ENCODE measurements around the gene CWC27. TPM values are rescaled to one million over a fixed set of nuclear protein-coding genes. Genes with fewer than 3 reads are reported as not detected.

Gene CWC27
- total and polyA plus RNA-seq, 2 of the 13 experiments (the other 11 are each of a cell fraction or from before 2014, with no cell fraction given), result 21.1 to 25.7 TPM

DNA sequence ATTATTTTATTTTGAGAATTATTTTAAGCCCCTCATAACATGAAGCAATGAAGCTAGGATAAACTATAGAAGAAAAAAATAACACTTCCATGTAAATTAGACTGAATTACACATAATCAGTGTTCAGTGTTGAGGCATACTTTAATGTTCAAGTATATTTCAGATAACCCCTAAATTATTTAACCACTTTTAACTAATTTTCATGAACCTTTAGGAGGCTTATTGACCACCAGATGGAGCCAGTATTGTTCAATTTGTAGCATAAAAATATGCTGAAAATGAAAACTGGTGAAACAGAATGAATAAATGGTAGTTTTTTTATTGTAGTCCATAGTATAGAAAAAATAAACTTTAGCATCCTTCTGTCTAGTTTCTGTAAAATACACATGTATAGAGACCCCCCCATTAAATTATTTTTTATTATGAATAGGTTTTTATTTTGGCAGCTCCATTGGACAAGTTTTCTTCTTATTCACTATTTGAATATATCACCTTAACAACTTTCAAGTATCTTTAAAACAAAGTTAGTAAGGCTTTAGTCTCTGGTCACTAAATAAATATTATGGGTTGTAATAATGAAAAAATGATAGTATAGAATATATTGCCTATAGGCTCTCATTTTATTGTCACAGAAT lies 190.1 kb downstream of the CWC27 start (continued):
- TF ChIP-seq, protein P1, sequence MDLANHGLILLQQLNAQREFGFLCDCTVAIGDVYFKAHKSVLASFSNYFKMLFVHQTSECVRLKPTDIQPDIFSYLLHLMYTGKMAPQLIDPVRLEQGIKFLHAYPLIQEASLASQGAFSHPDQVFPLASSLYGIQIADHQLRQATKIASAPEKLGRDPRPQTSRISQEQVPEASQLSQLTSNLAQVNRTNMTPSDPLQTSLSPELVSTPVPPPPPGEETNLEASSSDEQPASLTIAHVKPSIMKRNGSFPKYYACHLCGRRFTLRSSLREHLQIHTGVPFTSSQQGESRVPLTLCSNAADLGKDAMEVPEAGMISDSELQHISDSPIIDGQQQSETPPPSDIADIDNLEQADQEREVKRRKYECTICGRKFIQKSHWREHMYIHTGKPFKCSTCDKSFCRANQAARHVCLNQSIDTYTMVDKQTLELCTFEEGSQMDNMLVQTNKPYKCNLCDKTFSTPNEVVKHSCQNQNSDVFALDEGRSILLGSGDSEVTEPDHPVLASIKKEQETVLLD (CRISPR knock-in tag; IDR thresholded peaks at IDR 0.05; ENCODE audit: low read depth), result no peak
- TF ChIP-seq TAF15 (IDR thresholded peaks at IDR 0.05; ENCODE audit: low read depth, low read length, poor library complexity, severe bottlenecking) (no peak), SMC3 (IDR thresholded peaks at IDR 0.05; ENCODE audit: low read length) (0 out of 2 replicates have a peak, but pooled peaks have one; percentile 14), ZMYM3 (CRISPR knock-in tag; IDR thresholded peaks at IDR 0.05) (no peak), ZNF703 (CRISPR knock-in tag; IDR thresholded peaks at IDR 0.05; ENCODE audit: borderline replicate concordance) (no peak), NR3C1 (CRISPR knock-in tag; IDR thresholded peaks at IDR 0.05) (no peak), ERF (CRISPR knock-in tag; IDR thresholded peaks at IDR 0.05) (no peak)
- TF ChIP-seq, protein P2, sequence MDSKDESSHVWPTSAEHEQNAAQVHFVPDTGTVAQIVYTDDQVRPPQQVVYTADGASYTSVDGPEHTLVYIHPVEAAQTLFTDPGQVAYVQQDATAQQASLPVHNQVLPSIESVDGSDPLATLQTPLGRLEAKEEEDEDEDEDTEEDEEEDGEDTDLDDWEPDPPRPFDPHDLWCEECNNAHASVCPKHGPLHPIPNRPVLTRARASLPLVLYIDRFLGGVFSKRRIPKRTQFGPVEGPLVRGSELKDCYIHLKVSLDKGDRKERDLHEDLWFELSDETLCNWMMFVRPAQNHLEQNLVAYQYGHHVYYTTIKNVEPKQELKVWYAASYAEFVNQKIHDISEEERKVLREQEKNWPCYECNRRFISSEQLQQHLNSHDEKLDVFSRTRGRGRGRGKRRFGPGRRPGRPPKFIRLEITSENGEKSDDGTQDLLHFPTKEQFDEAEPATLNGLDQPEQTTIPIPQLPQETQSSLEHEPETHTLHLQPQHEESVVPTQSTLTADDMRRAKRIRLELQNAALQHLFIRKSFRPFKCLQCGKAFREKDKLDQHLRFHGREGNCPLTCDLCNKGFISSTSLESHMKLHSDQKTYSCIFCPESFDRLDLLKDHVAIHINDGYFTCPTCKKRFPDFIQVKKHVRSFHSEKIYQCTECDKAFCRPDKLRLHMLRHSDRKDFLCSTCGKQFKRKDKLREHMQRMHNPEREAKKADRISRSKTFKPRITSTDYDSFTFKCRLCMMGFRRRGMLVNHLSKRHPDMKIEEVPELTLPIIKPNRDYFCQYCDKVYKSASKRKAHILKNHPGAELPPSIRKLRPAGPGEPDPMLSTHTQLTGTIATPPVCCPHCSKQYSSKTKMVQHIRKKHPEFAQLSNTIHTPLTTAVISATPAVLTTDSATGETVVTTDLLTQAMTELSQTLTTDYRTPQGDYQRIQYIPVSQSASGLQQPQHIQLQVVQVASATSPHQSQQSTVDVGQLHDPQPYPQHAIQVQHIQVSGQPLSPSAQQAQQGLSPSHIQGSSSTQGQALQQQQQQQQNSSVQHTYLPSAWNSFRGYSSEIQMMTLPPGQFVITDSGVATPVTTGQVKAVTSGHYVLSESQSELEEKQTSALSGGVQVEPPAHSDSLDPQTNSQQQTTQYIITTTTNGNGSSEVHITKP (CRISPR knock-in tag; IDR thresholded peaks at IDR 0.05; ENCODE audit: low read depth), result no peak
